ENCODE measurements around the gene IFI44.

DNA sequence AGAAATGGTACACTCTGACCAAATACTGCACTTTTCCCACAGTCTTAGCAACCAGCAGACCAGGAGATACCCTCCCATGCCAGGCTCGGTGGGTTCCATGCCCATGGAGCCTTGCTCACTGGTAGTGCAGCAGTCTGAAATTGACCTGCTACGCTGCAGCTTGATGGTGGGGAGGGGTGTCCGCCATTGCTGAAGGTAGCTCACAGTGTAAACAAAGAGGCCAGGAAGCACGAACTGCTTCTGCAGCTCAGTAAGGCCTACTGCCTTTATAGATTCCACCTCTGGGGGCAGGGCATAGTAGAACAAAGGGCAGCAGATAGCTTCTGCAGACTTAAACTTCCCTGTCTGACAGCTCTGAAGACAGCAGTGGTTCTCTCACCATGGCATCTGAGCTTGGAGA, 41.7 kb upstream of the IFI44 start:
- TF ChIP-seq, protein P1, sequence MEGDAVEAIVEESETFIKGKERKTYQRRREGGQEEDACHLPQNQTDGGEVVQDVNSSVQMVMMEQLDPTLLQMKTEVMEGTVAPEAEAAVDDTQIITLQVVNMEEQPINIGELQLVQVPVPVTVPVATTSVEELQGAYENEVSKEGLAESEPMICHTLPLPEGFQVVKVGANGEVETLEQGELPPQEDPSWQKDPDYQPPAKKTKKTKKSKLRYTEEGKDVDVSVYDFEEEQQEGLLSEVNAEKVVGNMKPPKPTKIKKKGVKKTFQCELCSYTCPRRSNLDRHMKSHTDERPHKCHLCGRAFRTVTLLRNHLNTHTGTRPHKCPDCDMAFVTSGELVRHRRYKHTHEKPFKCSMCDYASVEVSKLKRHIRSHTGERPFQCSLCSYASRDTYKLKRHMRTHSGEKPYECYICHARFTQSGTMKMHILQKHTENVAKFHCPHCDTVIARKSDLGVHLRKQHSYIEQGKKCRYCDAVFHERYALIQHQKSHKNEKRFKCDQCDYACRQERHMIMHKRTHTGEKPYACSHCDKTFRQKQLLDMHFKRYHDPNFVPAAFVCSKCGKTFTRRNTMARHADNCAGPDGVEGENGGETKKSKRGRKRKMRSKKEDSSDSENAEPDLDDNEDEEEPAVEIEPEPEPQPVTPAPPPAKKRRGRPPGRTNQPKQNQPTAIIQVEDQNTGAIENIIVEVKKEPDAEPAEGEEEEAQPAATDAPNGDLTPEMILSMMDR (IDR thresholded peaks at IDR 0.05): no peak
- no peak for TF ChIP-seq POLR2A (IDR thresholded peaks at IDR 0.05)

Data from adrenal gland (tissue), 5 donors.